ENCODE results near the gene VCL. TPM values are rescaled to one million over a fixed set of nuclear protein-coding genes. Genes with fewer than 3 reads are reported as not detected.
A peak's percentile ranks its signal among the peaks of the same experiment; 100 is the strongest.
"Not testable (repeated sequence)": the region's sequence is repeated elsewhere in the genome, so short reads cannot be mapped to it uniquely, and the experiment has no call there.

The VCL gene
- total RNA-seq, 6 donors from 2014 or later = 76.5 to 214 (median 133) TPM

- ATAC-seq (ENCODE audit: low FRiP score in 2 of 2) (no peak), DNase-seq (no peak)
- Histone ChIP-seq H3K36me3 (no peaks in the 10 kb centered on the region), H3K4me1 (peaks cover 23 to 45% (median 34%) of the 10 kb centered on the region in 4 donors), H3K9me3 (no peaks in the 10 kb centered on the region), H3K27ac (no peak overlapping the region), H3K27me3 (no peaks in the 10 kb centered on the region), H3K4me3 (no peak overlapping the region)
- 99% methylated on average over 2 of the region's 2 CpGs for WGBS, 2 donors
- no peak for TF ChIP-seq POLR2A (IDR thresholded peaks at IDR 0.05)
These were observed 43.2 kb upstream of the VCL start for GRCh38 chr10:73954737-73955136.

GRCh38 chr10:73955719-73956118, 42.2 kb upstream of the VCL start:
- H3K36me3 ChIP-seq = no peaks in the 10 kb centered on the region
- peak overlapping the region; percentile 43 to 88 (median 80) for H3K27ac ChIP-seq
- TF ChIP-seq POLR2AphosphoS5 (IDR thresholded peaks at IDR 0.05) = no peak
- no peak for TF ChIP-seq EP300 (IDR thresholded peaks at IDR 0.05)
- TF ChIP-seq POLR2A (IDR thresholded peaks at IDR 0.05) = no peak
- no peak for TF ChIP-seq CTCF (IDR thresholded peaks at IDR 0.05)
- H3K4me1 ChIP-seq = peaks cover 23 to 45% (median 34%) of the 10 kb centered on the region in 4 donors
- no peak overlapping the region for H3K4me3 ChIP-seq
- H3K9me3 ChIP-seq = no peaks in the 10 kb centered on the region
- 90 to 93% methylated on average over 2 of the region's 2 CpGs for WGBS, 2 donors
- DNase-seq = no peak
- ATAC-seq (ENCODE audit: low FRiP score in 2 of 2) = no peak
- no peaks in the 10 kb centered on the region for H3K27me3 ChIP-seq

- H3K4me3 ChIP-seq = peak overlapping the region in 1 of 4 donors; percentile 11
These were observed 41.2 kb upstream of the VCL start for GRCh38 chr10:73956476-73957359.

GRCh38 chr10:73959484-73960243, 38.3 kb upstream of the VCL start:
- no peak for ATAC-seq (ENCODE audit: low FRiP score in 2 of 2)
- 81 to 82% methylated on average over 6 of the region's 6 CpGs for WGBS, 2 donors
- Histone ChIP-seq H3K27ac (peak overlapping the region in 2 of 4 donors; percentile 85 to 88), H3K36me3 (no peaks in the 10 kb centered on the region), H3K27me3 (no peaks in the 10 kb centered on the region), H3K4me3 (no peak overlapping the region), H3K4me1 (peaks cover 23 to 36% (median 33%) of the 10 kb centered on the region in 4 donors), H3K9me3 (no peaks in the 10 kb centered on the region)
- TF ChIP-seq POLR2A (IDR thresholded peaks at IDR 0.05) = no peak
- TF ChIP-seq CTCF (IDR thresholded peaks at IDR 0.05) = no peak
- no peak for TF ChIP-seq POLR2AphosphoS5 (IDR thresholded peaks at IDR 0.05)
- no peak for TF ChIP-seq EP300 (IDR thresholded peaks at IDR 0.05)
- no peak for DNase-seq

More at GRCh38 chr10:73956476-73957359, 41.2 kb upstream of the VCL start:
- TF ChIP-seq POLR2A (IDR thresholded peaks at IDR 0.05) = no peak
- TF ChIP-seq POLR2AphosphoS5 (IDR thresholded peaks at IDR 0.05) = peak; percentile 9 to 31
- peak in 2 of 4 donors; percentile 36 to 74 for TF ChIP-seq EP300 (IDR thresholded peaks at IDR 0.05)
- Histone ChIP-seq H3K27me3 (no peaks in the 10 kb centered on the region), H3K4me1 (peaks cover 23 to 45% (median 34%) of the 10 kb centered on the region in 4 donors), H3K27ac (peak overlapping the region; percentile 75 to 88 (median 80)), H3K9me3 (no peaks in the 10 kb centered on the region), H3K36me3 (no peaks in the 10 kb centered on the region)
- peak; percentile 50 to 68 for ATAC-seq (ENCODE audit: low FRiP score in 2 of 2)
- WGBS, 2 donors = 16 to 27% methylated on average over 9 of the region's 9 CpGs
- DNase-seq = peak in 1 of 2 donors; percentile 40

GRCh38 chr10:73962386-73962785, 35.5 kb upstream of the VCL start:
- TF ChIP-seq POLR2AphosphoS5 (IDR thresholded peaks at IDR 0.05) (no peak), CTCF (IDR thresholded peaks at IDR 0.05) (no peak), EP300 (IDR thresholded peaks at IDR 0.05) (no peak), POLR2A (IDR thresholded peaks at IDR 0.05) (no peak)
- Histone ChIP-seq H3K4me1 (peaks cover 13 to 42% (median 36%) of the 10 kb centered on the region in 4 donors), H3K4me3 (no peak overlapping the region), H3K9me3 (no peaks in the 10 kb centered on the region), H3K36me3 (no peaks in the 10 kb centered on the region), H3K27me3 (no peaks in the 10 kb centered on the region), H3K27ac (no peak overlapping the region)
- 87 to 94% methylated on average over 2 of the region's 2 CpGs for WGBS, 2 donors
- no peak for DNase-seq
- ATAC-seq (ENCODE audit: low FRiP score in 2 of 2) = no peak

GRCh38 chr10:73963533-73963932, 34.4 kb upstream of the VCL start:
- 96 to 97% methylated on average over 12 of the region's 12 CpGs for WGBS, 2 donors
- peak in 1 of 2 donors; percentile 35 for DNase-seq
- not testable (repeated sequence) for H3K4me3 ChIP-seq; H3K9me3 ChIP-seq; ATAC-seq (ENCODE audit: low FRiP score in 2 of 2); H3K27ac ChIP-seq; H3K27me3 ChIP-seq; H3K36me3 ChIP-seq
- peaks cover 18 to 40% (median 34%) of the 10 kb centered on the region in 4 donors for H3K4me1 ChIP-seq

All from upper lobe of left lung (tissue), 6 donors.